ENCODE results near the gene IL11RA.

Gene IL11RA

DNA sequence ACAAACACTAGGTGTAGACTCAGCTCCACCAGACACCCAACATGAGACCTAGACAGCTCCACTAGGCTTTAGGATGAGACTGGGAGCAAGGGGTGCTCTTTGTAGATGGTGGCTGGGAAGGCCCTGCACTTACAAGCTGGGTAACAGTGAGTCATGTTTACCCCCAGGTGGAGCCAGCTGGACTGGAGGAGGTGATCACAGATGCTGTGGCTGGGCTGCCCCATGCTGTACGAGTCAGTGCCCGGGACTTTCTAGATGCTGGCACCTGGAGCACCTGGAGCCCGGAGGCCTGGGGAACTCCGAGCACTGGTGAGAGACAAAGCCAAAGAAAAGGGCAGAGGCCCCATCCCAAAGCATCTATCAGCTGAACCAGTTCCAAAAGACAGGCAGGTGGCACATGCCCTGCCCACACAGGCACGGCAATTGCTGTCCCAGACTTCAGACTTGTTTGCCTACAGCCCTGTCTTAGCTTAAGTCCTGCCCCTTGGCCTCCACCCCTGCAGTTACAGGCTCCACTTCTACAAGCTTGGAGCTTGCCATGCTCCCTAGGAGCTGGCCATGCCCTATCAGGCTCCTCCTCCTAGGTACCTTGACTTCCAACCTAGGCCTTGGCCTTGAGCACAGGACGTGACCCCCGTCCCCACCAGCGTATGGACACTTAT is 7.7 kb downstream of the IL11RA start:
- no peak overlapping the region for H4K91ac ChIP-seq (ENCODE audit: low read depth, low read length)
- H3K79me2 ChIP-seq (ENCODE audit: control insufficient read depth, insufficient read depth, low read length, poor library complexity): peaks cover under 1% of the 10 kb centered on the region
- H2BK120ac ChIP-seq (ENCODE audit: insufficient read depth, low read length, poor library complexity): no peak overlapping the region
- H3K18ac ChIP-seq (ENCODE audit: low read length): no peak overlapping the region
- H2AFZ ChIP-seq (ENCODE audit: insufficient read depth, low read length, poor library complexity): no peak overlapping the region
- H2BK12ac ChIP-seq (ENCODE audit: low read length): no peak overlapping the region
- DNase-seq: peak; percentile 92 to 97
- no CpG with 5 or more reads among the region's 8 CpGs for WGBS (ENCODE audit: extremely low coverage, insufficient coverage, insufficient read length)
- H2BK5ac ChIP-seq (ENCODE audit: low read depth, low read length, poor library complexity): no peak overlapping the region
- peaks cover 3% of the 10 kb centered on the region for H3K9me3 ChIP-seq (ENCODE audit: insufficient read depth, low read depth, low read length)
- H3K36me3 ChIP-seq (ENCODE audit: control insufficient read depth in 1 of 2, insufficient read depth in 2 of 2, low read length in 2 of 2): peaks cover 0 to 3% of the 10 kb centered on the region in 2 experiments
- H3K79me1 ChIP-seq (ENCODE audit: low read length): no peaks in the 10 kb centered on the region
- no peak overlapping the region for H3K23ac ChIP-seq (ENCODE audit: low read length)
- H2AK5ac ChIP-seq (ENCODE audit: low read length): no peak overlapping the region
- H3K4me2 ChIP-seq (ENCODE audit: low read length): no peak overlapping the region
- no peak overlapping the region for H4K8ac ChIP-seq (ENCODE audit: low read depth, low read length)
- H3K14ac ChIP-seq (ENCODE audit: low read length): no peak overlapping the region
- H3K9ac ChIP-seq (ENCODE audit: low read length): no peak overlapping the region
- H3K4me1 ChIP-seq (ENCODE audit: control insufficient read depth in 1 of 2, insufficient read depth in 2 of 2, low read length in 2 of 2): peaks cover 2 to 3% of the 10 kb centered on the region in 2 experiments
- no peaks in the 10 kb centered on the region for H3K27me3 ChIP-seq (ENCODE audit: insufficient read depth, low read length)
- no peak overlapping the region for H4K12ac ChIP-seq (ENCODE audit: low read depth, low read length)
- H3K4ac ChIP-seq (ENCODE audit: low read depth, low read length): no peak overlapping the region
- no peak overlapping the region for H3K4me3 ChIP-seq (ENCODE audit: low read depth, low read length)
- no peak overlapping the region for H3K27ac ChIP-seq (ENCODE audit: low read depth, low read length)

DNA sequence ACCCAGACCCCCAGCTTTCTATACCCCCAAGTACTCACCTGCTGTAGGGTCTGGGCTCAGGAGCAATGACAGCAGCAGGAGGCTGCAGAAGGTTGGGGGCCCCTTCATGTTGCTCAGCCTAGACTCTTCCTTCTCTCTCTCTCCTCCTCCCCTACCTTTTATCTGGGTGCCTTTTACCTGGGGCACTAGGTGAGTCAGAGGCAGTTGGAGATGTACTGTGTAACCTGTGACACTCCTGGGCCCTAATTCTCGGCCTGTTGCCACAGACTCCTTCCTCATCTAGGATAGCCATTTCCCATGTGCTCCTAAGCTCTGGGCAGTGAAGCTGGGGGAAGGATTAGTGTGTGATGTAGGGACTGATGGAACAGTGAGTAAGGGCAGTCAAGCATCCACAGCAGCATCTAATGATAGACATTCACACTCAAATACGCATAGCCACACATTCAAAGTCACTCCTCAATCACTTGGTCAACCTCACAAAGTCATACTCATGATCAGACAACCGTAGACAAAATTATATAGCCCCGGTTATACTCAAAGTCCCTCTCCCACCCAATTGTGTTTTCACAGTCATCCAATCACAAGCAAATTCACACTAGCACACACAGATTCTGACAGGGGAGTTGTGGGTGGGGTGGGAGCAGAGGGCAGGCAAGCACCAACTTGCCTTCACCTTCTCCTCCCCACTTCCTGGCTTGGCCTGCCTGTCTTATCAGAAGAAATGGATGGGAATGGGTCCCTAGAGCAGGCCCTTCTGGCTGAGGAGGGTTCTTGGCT is 10.7 kb downstream of the IL11RA start, which contains the start of gene CCL27:
Gene CCL27, minus strand, starts transcription at position 132 of the 777 bp plus-strand sequence. Its CDS starts 24 bp downstream, at position 108.
- Histone ChIP-seq H4K91ac (ENCODE audit: low read depth, low read length) (no peak within 1 kb of the TSS), H2AK5ac (ENCODE audit: low read length) (no peak within 1 kb of the TSS), H3K4me2 (ENCODE audit: low read length) (no peak within 1 kb of the TSS), H3K79me1 (ENCODE audit: low read length) (peaks cover 8% of the 10 kb centered on the region), H3K23ac (ENCODE audit: low read length) (no peak within 1 kb of the TSS), H4K8ac (ENCODE audit: low read depth, low read length) (no peak within 1 kb of the TSS), H2BK12ac (ENCODE audit: low read length) (no peak within 1 kb of the TSS), H2BK120ac (ENCODE audit: insufficient read depth, low read length, poor library complexity) (no peak within 1 kb of the TSS), H2BK5ac (ENCODE audit: low read depth, low read length, poor library complexity) (no peak within 1 kb of the TSS), H3K14ac (ENCODE audit: low read length) (no peak within 1 kb of the TSS), H3K9ac (ENCODE audit: low read length) (no peak within 1 kb of the TSS), H3K4ac (ENCODE audit: low read depth, low read length) (no peak within 1 kb of the TSS), H3K79me2 (ENCODE audit: control insufficient read depth, insufficient read depth, low read length, poor library complexity) (peaks cover 5% of the 10 kb centered on the region), H3K18ac (ENCODE audit: low read length) (no peak within 1 kb of the TSS), H3K9me3 (ENCODE audit: insufficient read depth, low read depth, low read length) (no peaks in the 10 kb centered on the region), H4K12ac (ENCODE audit: low read depth, low read length) (no peak within 1 kb of the TSS), H2AFZ (ENCODE audit: insufficient read depth, low read length, poor library complexity) (no peak within 1 kb of the TSS), H3K27ac (ENCODE audit: low read depth, low read length) (no peak within 1 kb of the TSS), H3K27me3 (ENCODE audit: insufficient read depth, low read length) (no peaks in the 10 kb centered on the region), H3K4me1 (ENCODE audit: control insufficient read depth in 1 of 2, insufficient read depth in 2 of 2, low read length in 2 of 2) (peaks cover 5 to 8% of the 10 kb centered on the region in 2 experiments), H3K36me3 (ENCODE audit: control insufficient read depth in 1 of 2, insufficient read depth in 2 of 2, low read length in 2 of 2) (peaks cover 0 to 3% of the 10 kb centered on the region in 2 experiments), H3K4me3 (ENCODE audit: low read depth, low read length) (no peak within 1 kb of the TSS)
- no peak for DNase-seq
- no CpG with 5 or more reads among the region's 4 CpGs for WGBS (ENCODE audit: extremely low coverage, insufficient coverage, insufficient read length)

DNA sequence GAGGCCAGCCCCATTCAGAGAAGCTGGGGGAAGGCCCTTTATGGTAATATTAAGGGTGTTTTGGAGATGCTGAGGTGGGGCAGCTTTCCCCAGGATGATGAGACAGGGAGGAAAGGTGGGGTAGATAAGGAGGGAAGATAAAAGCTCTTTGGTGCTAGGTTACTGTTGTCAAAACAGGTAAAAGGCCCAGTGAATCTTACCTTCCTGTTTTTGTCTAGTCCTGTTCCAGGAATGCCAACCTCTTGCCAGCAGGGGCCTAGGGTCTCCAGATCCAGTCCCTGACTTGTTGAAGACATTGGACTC is 11.3 kb downstream of the IL11RA start:
- H3K9ac ChIP-seq (ENCODE audit: low read length): no peak overlapping the region
- no peak overlapping the region for H2BK12ac ChIP-seq (ENCODE audit: low read length)
- H3K36me3 ChIP-seq (ENCODE audit: control insufficient read depth in 1 of 2, insufficient read depth in 2 of 2, low read length in 2 of 2): peaks cover 0 to 6% of the 10 kb centered on the region in 2 experiments
- no peak overlapping the region for H4K12ac ChIP-seq (ENCODE audit: low read depth, low read length)
- no peak overlapping the region for H3K27ac ChIP-seq (ENCODE audit: low read depth, low read length)
- peaks cover 5 to 10% of the 10 kb centered on the region in 2 experiments for H3K4me1 ChIP-seq (ENCODE audit: control insufficient read depth in 1 of 2, insufficient read depth in 2 of 2, low read length in 2 of 2)
- DNase-seq: peak in 1 of 2 donors; percentile 38
- no peak overlapping the region for H2AFZ ChIP-seq (ENCODE audit: insufficient read depth, low read length, poor library complexity)
- H3K4me3 ChIP-seq (ENCODE audit: low read depth, low read length): no peak overlapping the region
- H3K4me2 ChIP-seq (ENCODE audit: low read length): no peak overlapping the region
- H3K27me3 ChIP-seq (ENCODE audit: insufficient read depth, low read length): no peaks in the 10 kb centered on the region
- H3K14ac ChIP-seq (ENCODE audit: low read length): no peak overlapping the region
- no peak overlapping the region for H3K18ac ChIP-seq (ENCODE audit: low read length)
- H3K4ac ChIP-seq (ENCODE audit: low read depth, low read length): no peak overlapping the region
- peaks cover 1% of the 10 kb centered on the region for H3K9me3 ChIP-seq (ENCODE audit: insufficient read depth, low read depth, low read length)
- H4K91ac ChIP-seq (ENCODE audit: low read depth, low read length): no peak overlapping the region
- peaks cover 5% of the 10 kb centered on the region for H3K79me2 ChIP-seq (ENCODE audit: control insufficient read depth, insufficient read depth, low read length, poor library complexity)
- H3K23ac ChIP-seq (ENCODE audit: low read length): no peak overlapping the region
- no peak overlapping the region for H2AK5ac ChIP-seq (ENCODE audit: low read length)
- no peak overlapping the region for H4K8ac ChIP-seq (ENCODE audit: low read depth, low read length)
- no peak overlapping the region for H2BK5ac ChIP-seq (ENCODE audit: low read depth, low read length, poor library complexity)
- no peak overlapping the region for H2BK120ac ChIP-seq (ENCODE audit: insufficient read depth, low read length, poor library complexity)
- H3K79me1 ChIP-seq (ENCODE audit: low read length): peaks cover 8% of the 10 kb centered on the region

DNA sequence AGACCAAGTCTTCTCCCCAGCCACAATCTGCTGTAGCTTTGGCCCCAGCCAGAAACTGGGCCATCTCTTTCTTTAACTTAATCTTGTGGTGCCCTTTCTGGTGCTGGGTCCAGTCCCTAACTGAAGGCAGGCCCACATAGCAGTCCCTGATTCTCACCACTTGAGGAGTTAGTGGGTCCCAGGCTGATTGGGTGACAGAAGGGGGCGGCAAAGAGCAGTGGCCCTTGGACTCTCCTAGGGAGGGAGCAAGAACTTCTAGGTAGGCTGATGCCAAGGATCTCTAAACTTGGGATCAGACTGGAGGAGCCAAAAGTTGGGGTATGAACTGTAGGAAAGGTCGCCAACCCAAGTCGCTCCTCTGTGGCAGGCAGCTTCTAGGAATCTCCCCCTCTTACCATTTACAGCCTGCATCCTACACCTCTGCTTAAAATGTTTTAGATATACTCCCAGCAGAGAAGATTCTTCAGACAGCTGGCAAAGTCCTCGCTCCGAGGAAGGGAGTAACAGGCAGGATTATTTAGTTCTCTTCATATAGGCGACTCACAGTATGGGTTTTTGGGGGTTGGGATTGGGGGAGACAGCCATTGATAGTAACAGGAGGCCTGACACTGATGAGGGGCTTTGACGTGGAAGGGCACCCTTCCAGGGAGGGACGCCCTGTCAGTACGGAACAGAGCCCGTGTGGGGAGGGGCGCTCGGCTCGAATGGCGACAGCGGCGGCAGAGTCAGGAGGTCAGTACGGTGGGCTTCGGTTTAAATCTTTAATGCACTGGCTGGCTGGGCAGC is 12.5 kb downstream of the IL11RA start:
- Histone ChIP-seq H3K18ac (ENCODE audit: low read length) (no peak overlapping the region), H2BK5ac (ENCODE audit: low read depth, low read length, poor library complexity) (no peak overlapping the region), H2AFZ (ENCODE audit: insufficient read depth, low read length, poor library complexity) (peak overlapping the region; percentile 38), H3K27me3 (ENCODE audit: insufficient read depth, low read length) (no peaks in the 10 kb centered on the region), H3K4me1 (ENCODE audit: control insufficient read depth in 1 of 2, insufficient read depth in 2 of 2, low read length in 2 of 2) (peaks cover 5 to 10% of the 10 kb centered on the region in 2 experiments), H4K91ac (ENCODE audit: low read depth, low read length) (peak overlapping the region; percentile 30), H3K9me3 (ENCODE audit: insufficient read depth, low read depth, low read length) (peaks cover 4% of the 10 kb centered on the region), H3K4me2 (ENCODE audit: low read length) (peak overlapping the region; percentile 94), H3K79me2 (ENCODE audit: control insufficient read depth, insufficient read depth, low read length, poor library complexity) (peaks cover 5% of the 10 kb centered on the region), H3K23ac (ENCODE audit: low read length) (no peak overlapping the region), H3K79me1 (ENCODE audit: low read length) (peaks cover 8% of the 10 kb centered on the region), H3K27ac (ENCODE audit: low read depth, low read length) (no peak overlapping the region), H3K36me3 (ENCODE audit: control insufficient read depth in 1 of 2, insufficient read depth in 2 of 2, low read length in 2 of 2) (peaks cover 3 to 10% of the 10 kb centered on the region in 2 experiments), H2BK120ac (ENCODE audit: insufficient read depth, low read length, poor library complexity) (no peak overlapping the region), H3K14ac (ENCODE audit: low read length) (peak overlapping the region; percentile 71), H4K12ac (ENCODE audit: low read depth, low read length) (peak overlapping the region; percentile 32), H4K8ac (ENCODE audit: low read depth, low read length) (peak overlapping the region; percentile 18), H3K4me3 (ENCODE audit: low read depth, low read length) (peak overlapping the region; percentile 56), H3K4ac (ENCODE audit: low read depth, low read length) (no peak overlapping the region), H3K9ac (ENCODE audit: low read length) (peak overlapping the region; percentile 49), H2BK12ac (ENCODE audit: low read length) (no peak overlapping the region), H2AK5ac (ENCODE audit: low read length) (peak overlapping the region; percentile 67)
- WGBS (ENCODE audit: extremely low coverage, insufficient coverage, insufficient read length): no CpG with 5 or more reads among the region's 18 CpGs
- DNase-seq: peak; percentile 79 to 91

Data from trophoblast cell (in vitro differentiated cells and primary cell).